ENCODE results near the gene ARHGAP26.
"Not testable (repeated sequence)": the region's sequence is repeated elsewhere in the genome, so short reads cannot be mapped to it uniquely, and the experiment has no call there.

GRCh38 chr5:142990073-142990472 is 219.9 kb downstream of the ARHGAP26 start:
- TF ChIP-seq CTCF (IDR thresholded peaks at IDR 0.05); POLR2AphosphoS5 (IDR thresholded peaks at IDR 0.05; ENCODE audit: low read depth, low read length); TCF7L2 (IDR thresholded peaks at IDR 0.05; ENCODE audit: low read depth, low read length): not testable (repeated sequence)
- TF ChIP-seq, protein P1, sequence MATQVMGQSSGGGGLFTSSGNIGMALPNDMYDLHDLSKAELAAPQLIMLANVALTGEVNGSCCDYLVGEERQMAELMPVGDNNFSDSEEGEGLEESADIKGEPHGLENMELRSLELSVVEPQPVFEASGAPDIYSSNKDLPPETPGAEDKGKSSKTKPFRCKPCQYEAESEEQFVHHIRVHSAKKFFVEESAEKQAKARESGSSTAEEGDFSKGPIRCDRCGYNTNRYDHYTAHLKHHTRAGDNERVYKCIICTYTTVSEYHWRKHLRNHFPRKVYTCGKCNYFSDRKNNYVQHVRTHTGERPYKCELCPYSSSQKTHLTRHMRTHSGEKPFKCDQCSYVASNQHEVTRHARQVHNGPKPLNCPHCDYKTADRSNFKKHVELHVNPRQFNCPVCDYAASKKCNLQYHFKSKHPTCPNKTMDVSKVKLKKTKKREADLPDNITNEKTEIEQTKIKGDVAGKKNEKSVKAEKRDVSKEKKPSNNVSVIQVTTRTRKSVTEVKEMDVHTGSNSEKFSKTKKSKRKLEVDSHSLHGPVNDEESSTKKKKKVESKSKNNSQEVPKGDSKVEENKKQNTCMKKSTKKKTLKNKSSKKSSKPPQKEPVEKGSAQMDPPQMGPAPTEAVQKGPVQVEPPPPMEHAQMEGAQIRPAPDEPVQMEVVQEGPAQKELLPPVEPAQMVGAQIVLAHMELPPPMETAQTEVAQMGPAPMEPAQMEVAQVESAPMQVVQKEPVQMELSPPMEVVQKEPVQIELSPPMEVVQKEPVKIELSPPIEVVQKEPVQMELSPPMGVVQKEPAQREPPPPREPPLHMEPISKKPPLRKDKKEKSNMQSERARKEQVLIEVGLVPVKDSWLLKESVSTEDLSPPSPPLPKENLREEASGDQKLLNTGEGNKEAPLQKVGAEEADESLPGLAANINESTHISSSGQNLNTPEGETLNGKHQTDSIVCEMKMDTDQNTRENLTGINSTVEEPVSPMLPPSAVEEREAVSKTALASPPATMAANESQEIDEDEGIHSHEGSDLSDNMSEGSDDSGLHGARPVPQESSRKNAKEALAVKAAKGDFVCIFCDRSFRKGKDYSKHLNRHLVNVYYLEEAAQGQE (IDR thresholded peaks at IDR 0.05; ENCODE audit: insufficient read depth in 1 of 2, low read depth in 2 of 2, low read length in 1 of 2), result not testable (repeated sequence)
